Measurements from ENCODE around the gene RNF148. TPM values are rescaled to one million over a fixed set of nuclear protein-coding genes. Genes with fewer than 3 reads are reported as not detected.

Gene RNF148
- total and polyA plus RNA-seq, 9 of the 15 experiments (the other 6 are each of a cell fraction or from before 2014, with no cell fraction given), result not detected

GRCh38 chr7:122653685-122654084 is 49.0 kb downstream of the RNF148 start:
- no peaks in the 10 kb centered on the region for H3K9me1 ChIP-seq (ENCODE audit: control insufficient read depth, insufficient read depth, low read length)
- intact Hi-C loops (cut with micrococcal nuclease), result no loop called here
- H3K79me2 ChIP-seq (ENCODE audit: control insufficient read depth, insufficient read depth, low read length), result no peaks in the 10 kb centered on the region
- no peak overlapping the region for H3K9ac ChIP-seq (ENCODE audit: insufficient read depth in 1 of 2, low read depth in 2 of 2, low read length in 2 of 2)
- no peaks in the 10 kb centered on the region; the same call in 1 of the 2 replicates for H3K9me3 ChIP-seq (replicated peaks; ENCODE audit: control insufficient read depth, insufficient read depth, low read depth, low read length)
- CTCF ChIA-PET (ENCODE audit: low intra/inter-chr PET ratio), result no interaction called here
- in situ Hi-C loops (cut with MboI), result no loop called here
- ATAC-seq, result no peak
- no peak overlapping the region for H3K4me3 ChIP-seq
- no peak for FAIRE-seq
- H3K27me3 ChIP-seq (ENCODE audit: control insufficient read depth in 2 of 2, insufficient read depth in 2 of 2, low read length in 2 of 2), result no peaks in the 10 kb centered on the region
- POLR2A ChIA-PET, result no interaction called here
- no peak overlapping the region for H2AFZ ChIP-seq (ENCODE audit: low read depth, low read length)
- H3K27ac ChIP-seq (ENCODE audit: extremely low read depth, low read depth, low read length), result no peak overlapping the region
- no peaks in the 10 kb centered on the region for H3K4me1 ChIP-seq (replicated peaks in 1 of 2; ENCODE audit: control insufficient read depth in 2 of 2, insufficient read depth in 2 of 2, low read length in 2 of 2)
- BruUV-seq (replicated peaks), result no TSS peak
- no peak for DNase-seq (ENCODE audit: extremely low read depth in 1 of 4, low spot score in 3 of 4)
- WGBS (ENCODE audit: insufficient coverage, low coverage, missing lambda C conversion rate), result 0% methylated on average over 5 of the region's 5 CpGs
- TF ChIP-seq KLF1 (tag; IDR thresholded peaks at IDR 0.05) (no peak), MIER1 (IDR thresholded peaks at IDR 0.05; ENCODE audit: low read depth) (no peak), NKRF (IDR thresholded peaks at IDR 0.05; ENCODE audit: borderline replicate concordance) (no peak)
- no peaks in the 10 kb centered on the region for H3K36me3 ChIP-seq (ENCODE audit: control insufficient read depth, insufficient read depth, low read length)
- no peaks in the 10 kb centered on the region for H4K20me1 ChIP-seq (replicated peaks; ENCODE audit: control insufficient read depth, insufficient read depth, low read length)
- no peak overlapping the region for H3K4me2 ChIP-seq (ENCODE audit: insufficient read depth, low read length)

- Histone ChIP-seq H3K27ac (ENCODE audit: extremely low read depth, low read depth, low read length) (no peak overlapping the region), H3K9me1 (ENCODE audit: control insufficient read depth, insufficient read depth, low read length) (no peaks in the 10 kb centered on the region), H3K9ac (ENCODE audit: insufficient read depth in 1 of 2, low read depth in 2 of 2, low read length in 2 of 2) (no peak overlapping the region), H3K79me2 (ENCODE audit: control insufficient read depth, insufficient read depth, low read length) (no peaks in the 10 kb centered on the region), H3K4me2 (ENCODE audit: insufficient read depth, low read length) (no peak overlapping the region), H3K9me3 (replicated peaks; ENCODE audit: control insufficient read depth, insufficient read depth, low read depth, low read length) (no peaks in the 10 kb centered on the region; the same call in 1 of the 2 replicates), H3K36me3 (ENCODE audit: control insufficient read depth, insufficient read depth, low read length) (no peaks in the 10 kb centered on the region), H3K4me3 (no peak overlapping the region), H3K27me3 (ENCODE audit: control insufficient read depth in 2 of 2, insufficient read depth in 2 of 2, low read length in 2 of 2) (no peaks in the 10 kb centered on the region), H2AFZ (ENCODE audit: low read depth, low read length) (no peak overlapping the region), H3K4me1 (replicated peaks in 1 of 2; ENCODE audit: control insufficient read depth in 2 of 2, insufficient read depth in 2 of 2, low read length in 2 of 2) (no peaks in the 10 kb centered on the region), H4K20me1 (replicated peaks; ENCODE audit: control insufficient read depth, insufficient read depth, low read length) (no peaks in the 10 kb centered on the region)
- no peak for DNase-seq (ENCODE audit: extremely low read depth in 1 of 4, low spot score in 3 of 4)
- no peak for FAIRE-seq
- 1% methylated on average over 4 of the region's 4 CpGs for WGBS (ENCODE audit: insufficient coverage, low coverage, missing lambda C conversion rate)
- CTCF ChIA-PET (ENCODE audit: low intra/inter-chr PET ratio), result no interaction called here
- no TSS peak for BruUV-seq (replicated peaks)
- intact Hi-C loops (cut with micrococcal nuclease), result no loop called here
- no peak for ATAC-seq
- in situ Hi-C loops (cut with MboI), result no loop called here
- POLR2A ChIA-PET, result no interaction called here
- TF ChIP-seq HMG20B (CRISPR knock-in tag; IDR thresholded peaks at IDR 0.05) (no peak), ZFP30 (CRISPR knock-in tag; IDR thresholded peaks at IDR 0.05; ENCODE audit: borderline replicate concordance) (no peak), HSF4 (CRISPR knock-in tag; IDR thresholded peaks at IDR 0.05; ENCODE audit: borderline replicate concordance) (no peak), ZBTB12 (CRISPR knock-in tag; IDR thresholded peaks at IDR 0.05) (no peak), ZBTB49 (CRISPR knock-in tag; IDR thresholded peaks at IDR 0.05; ENCODE audit: borderline replicate concordance) (no peak), SMARCB1 (IDR thresholded peaks at IDR 0.05; ENCODE audit: insufficient read length, low read depth) (no peak), ZNF140 (CRISPR knock-in tag; IDR thresholded peaks at IDR 0.05) (no peak), EGR1 (conservative IDR thresholded peaks at IDR 0.05) (no peak), FIP1L1 (IDR thresholded peaks at IDR 0.05; ENCODE audit: low read depth, low read length, poor library complexity, severe bottlenecking) (no peak)
These were observed 49.8 kb downstream of the RNF148 start for GRCh38 chr7:122652876-122653275.
